ENCODE measurements around the gene DDX27. TPM values are rescaled to one million over a fixed set of nuclear protein-coding genes. Genes with fewer than 3 reads are reported as not detected.
"Not testable (repeated sequence)": the region's sequence is repeated elsewhere in the genome, so short reads cannot be mapped to it uniquely, and the experiment has no call there.

The DDX27 gene
- total RNA-seq, 2 experiments from 2014 or later: 65.4 to 67.6 TPM

GRCh38 chr20:49186535-49187329, 32.5 kb upstream of the DDX27 start:
- H3K36me3 Mint-ChIP-seq: peaks cover 29% of the 10 kb centered on the region
- H3K4me3 Mint-ChIP-seq: peak overlapping the region; percentile 95
- H3K9me3 Mint-ChIP-seq: no peaks in the 10 kb centered on the region
- H3K27me3 Mint-ChIP-seq: peaks cover 7% of the 10 kb centered on the region
- peaks cover 43% of the 10 kb centered on the region for H3K4me1 Mint-ChIP-seq
- peak overlapping the region; percentile 87 for H3K27ac Mint-ChIP-seq
- DNase-seq: peak; percentile 73

- Mint-ChIP-seq H3K36me3 (peaks cover 29% of the 10 kb centered on the region), H3K27me3 (peaks cover 7% of the 10 kb centered on the region), H3K4me3 (peak overlapping the region; percentile 95), H3K27ac (peak overlapping the region; percentile 87), H3K9me3 (no peaks in the 10 kb centered on the region), H3K4me1 (peaks cover 37% of the 10 kb centered on the region)
- DNase-seq: no peak
Measured at GRCh38 chr20:49187330-49187850, 31.8 kb upstream of the DDX27 start.

GRCh38 chr20:49187851-49188641, 31.2 kb upstream of the DDX27 start, which contains the start of gene STAU1:
TSS of gene STAU1 (minus strand) at chr20:49188334. CDS start at chr20:49166201, 22,133 bp downstream.
- peaks cover 7% of the 10 kb centered on the region for H3K27me3 Mint-ChIP-seq
- peak; percentile 97 for DNase-seq
- peaks cover 31% of the 10 kb centered on the region for H3K4me1 Mint-ChIP-seq
- H3K36me3 Mint-ChIP-seq: peaks cover 27% of the 10 kb centered on the region
- H3K9me3 Mint-ChIP-seq: no peaks in the 10 kb centered on the region
- H3K27ac Mint-ChIP-seq: peak within 1 kb of the TSS; percentile 90
- H3K4me3 Mint-ChIP-seq: peak within 1 kb of the TSS; percentile 95

- not testable (repeated sequence) for H3K4me1 Mint-ChIP-seq, H3K4me3 Mint-ChIP-seq, DNase-seq, H3K36me3 Mint-ChIP-seq, H3K9me3 Mint-ChIP-seq, H3K27ac Mint-ChIP-seq, H3K27me3 Mint-ChIP-seq
Measured at GRCh38 chr20:49192944-49193518, 26.2 kb upstream of the DDX27 start.

- no peaks in the 10 kb centered on the region for H3K36me3 Mint-ChIP-seq
Measured at GRCh38 chr20:49199729-49200293, 19.4 kb upstream of the DDX27 start.

GRCh38 chr20:49203011-49203410, 16.2 kb upstream of the DDX27 start:
- DNase-seq: no peak
- no peak overlapping the region for H3K4me3 Mint-ChIP-seq
- no peak overlapping the region for H3K27ac Mint-ChIP-seq
- no peaks in the 10 kb centered on the region for H3K4me1 Mint-ChIP-seq
- H3K36me3 Mint-ChIP-seq: no peaks in the 10 kb centered on the region
- peaks cover 2% of the 10 kb centered on the region for H3K9me3 Mint-ChIP-seq
- no peaks in the 10 kb centered on the region for H3K27me3 Mint-ChIP-seq

More at GRCh38 chr20:49199729-49200293, 19.4 kb upstream of the DDX27 start:
- no peaks in the 10 kb centered on the region for H3K27me3 Mint-ChIP-seq
- no peaks in the 10 kb centered on the region for H3K4me1 Mint-ChIP-seq
- H3K27ac Mint-ChIP-seq: no peak overlapping the region
- no peak for DNase-seq
- no peak overlapping the region for H3K4me3 Mint-ChIP-seq
- H3K9me3 Mint-ChIP-seq: peaks cover 2% of the 10 kb centered on the region

GRCh38 chr20:49203746-49204145, 15.5 kb upstream of the DDX27 start:
- no peaks in the 10 kb centered on the region for H3K27me3 Mint-ChIP-seq
- H3K27ac Mint-ChIP-seq: no peak overlapping the region
- no peaks in the 10 kb centered on the region for H3K4me1 Mint-ChIP-seq
- DNase-seq: no peak
- no peaks in the 10 kb centered on the region for H3K36me3 Mint-ChIP-seq
- no peak overlapping the region for H3K4me3 Mint-ChIP-seq
- peaks cover 2% of the 10 kb centered on the region for H3K9me3 Mint-ChIP-seq

- H3K4me1 Mint-ChIP-seq: no peaks in the 10 kb centered on the region
- no peaks in the 10 kb centered on the region for H3K27me3 Mint-ChIP-seq
- peaks cover 11% of the 10 kb centered on the region for H3K9me3 Mint-ChIP-seq
- no peak overlapping the region for H3K27ac Mint-ChIP-seq
- H3K36me3 Mint-ChIP-seq: peaks cover 2% of the 10 kb centered on the region
- H3K4me3 Mint-ChIP-seq: no peak overlapping the region
- DNase-seq: no peak
Measured at GRCh38 chr20:49207076-49207475, 12.1 kb upstream of the DDX27 start.

GRCh38 chr20:49210101-49210756, 9.0 kb upstream of the DDX27 start:
- H3K36me3 Mint-ChIP-seq: peaks cover 2% of the 10 kb centered on the region
- no peak overlapping the region for H3K27ac Mint-ChIP-seq
- H3K4me3 Mint-ChIP-seq: no peak overlapping the region
- peaks cover 3% of the 10 kb centered on the region for H3K4me1 Mint-ChIP-seq
- DNase-seq: no peak
- H3K9me3 Mint-ChIP-seq: peaks cover 11% of the 10 kb centered on the region
- H3K27me3 Mint-ChIP-seq: no peaks in the 10 kb centered on the region

GRCh38 chr20:49210757-49211110, 8.5 kb upstream of the DDX27 start:
- H3K9me3 Mint-ChIP-seq: peaks cover 11% of the 10 kb centered on the region

GRCh38 chr20:49214571-49214970, 4.6 kb upstream of the DDX27 start:
- no peaks in the 10 kb centered on the region for H3K27me3 Mint-ChIP-seq
- peaks cover 3% of the 10 kb centered on the region for H3K36me3 Mint-ChIP-seq
- H3K4me3 Mint-ChIP-seq: no peak overlapping the region
- peaks cover 11% of the 10 kb centered on the region for H3K4me1 Mint-ChIP-seq
- H3K9me3 Mint-ChIP-seq: peaks cover 11% of the 10 kb centered on the region
- no peak overlapping the region for H3K27ac Mint-ChIP-seq
- no peak for DNase-seq

More at GRCh38 chr20:49210757-49211110, 8.5 kb upstream of the DDX27 start:
- H3K36me3 Mint-ChIP-seq: peaks cover 2% of the 10 kb centered on the region
- H3K27me3 Mint-ChIP-seq: no peaks in the 10 kb centered on the region
- H3K27ac Mint-ChIP-seq: no peak overlapping the region
- no peak for DNase-seq
- H3K4me1 Mint-ChIP-seq: peaks cover 3% of the 10 kb centered on the region
- no peak overlapping the region for H3K4me3 Mint-ChIP-seq

- H3K27ac Mint-ChIP-seq: no peak overlapping the region
- no peak overlapping the region for H3K4me3 Mint-ChIP-seq
- H3K9me3 Mint-ChIP-seq: peaks cover 7% of the 10 kb centered on the region
- no peaks in the 10 kb centered on the region for H3K27me3 Mint-ChIP-seq
- peaks cover 15% of the 10 kb centered on the region for H3K4me1 Mint-ChIP-seq
- DNase-seq: no peak
- H3K36me3 Mint-ChIP-seq: peaks cover 8% of the 10 kb centered on the region
Measured at GRCh38 chr20:49215232-49215631, 4.0 kb upstream of the DDX27 start.

GRCh38 chr20:49216991-49217578, 2.1 kb upstream of the DDX27 start:
- H3K4me3 Mint-ChIP-seq: peak overlapping the region; percentile 37
- H3K27me3 Mint-ChIP-seq: no peaks in the 10 kb centered on the region
- peaks cover 16% of the 10 kb centered on the region for H3K36me3 Mint-ChIP-seq
- H3K27ac Mint-ChIP-seq: peak overlapping the region; percentile 31
- H3K4me1 Mint-ChIP-seq: peaks cover 16% of the 10 kb centered on the region
- no peaks in the 10 kb centered on the region for H3K9me3 Mint-ChIP-seq
- DNase-seq: peak; percentile 87

GRCh38 chr20:49218739-49219090, 501 bp upstream of the DDX27 start:
- peak; percentile 14 for DNase-seq

More at GRCh38 chr20:49218739-49219090, 501 bp upstream of the DDX27 start:
- H3K36me3 Mint-ChIP-seq: peaks cover 18% of the 10 kb centered on the region
- not testable (repeated sequence) for H3K9me3 Mint-ChIP-seq, H3K27me3 Mint-ChIP-seq
- peak overlapping the region; percentile 95 for H3K4me3 Mint-ChIP-seq
- peak overlapping the region; percentile 99 for H3K27ac Mint-ChIP-seq
- H3K4me1 Mint-ChIP-seq: peaks cover 13% of the 10 kb centered on the region

Measured in activated naive CD8-positive, alpha-beta T cell treated with anti-CD3 and anti-CD28 coated beads for 36 hours (primary cell).